Heart left ventricle (tissue), 16 donors: Measurements from ENCODE around the gene STK38L. TPM values are rescaled to one million over a fixed set of nuclear protein-coding genes. Genes with fewer than 3 reads are reported as not detected.

ENCODE experiments used
- ATAC-seq, 4 donors: fragments of 200-7000 bp; cut with Tn5 transposase; one replicate each; pipeline ENCODE4 v1.9.1; 2020 to 2022; ENCODE audit warnings: moderate library complexity in 4 of 4, mild to moderate bottlenecking in 3 of 4, moderate number of reproducible peaks in 1 of 4
- DNase-seq, 5 donors: peaks; one replicate each; pipeline ENCODE4 v3.0.0-alpha.2; 2020
- H3K27ac ChIP-seq, 12 donors: fragments of 200-600 bp; sonication (generic) in 4 of 12; one replicate each; pipeline versions ENCODE4 v1.5.0 to v1.8.0; 2016 to 2022; ENCODE audit warnings: mild to moderate bottlenecking in 2 of 12
- H3K27me3 ChIP-seq, 9 donors: fragments of 200-600 bp; sonication (generic) in 2 of 9; one replicate each; pipeline versions ENCODE4 v1.5.1 to v1.8.0; 2016 to 2022; ENCODE audit warnings: mild to moderate bottlenecking in 3 of 9
- H3K36me3 ChIP-seq, 9 donors: fragments of 200-600 bp; sonication (generic) in 2 of 9; one replicate each; pipeline versions ENCODE4 v1.5.0 to v1.8.0; 2018 to 2022; ENCODE audit warnings: mild to moderate bottlenecking in 2 of 9
- H3K4me1 ChIP-seq, 12 donors: fragments of 200-600 bp; sonication (generic) in 4 of 12; one replicate each; pipeline versions ENCODE4 v1.5.0 to v1.8.0; 2016 to 2022; ENCODE audit warnings: mild to moderate bottlenecking in 3 of 12
- H3K4me3 ChIP-seq, 12 donors: fragments of 200-600 bp; sonication (generic) in 4 of 12; one replicate each; pipeline versions ENCODE4 v1.5.0 to v1.8.0; 2017 to 2022; ENCODE audit warnings: mild to moderate bottlenecking in 9 of 12, moderate library complexity in 4 of 12
- H3K9me3 ChIP-seq, 12 donors: fragments of 200-600 bp; sonication (generic) in 4 of 12; one replicate each; pipeline versions ENCODE4 v1.5.0 to v1.8.0; 2016 to 2022; ENCODE audit warnings: mild to moderate bottlenecking in 1 of 12
- CTCF ChIP-seq, 12 donors: fragments of 200-600 bp; sonication (generic) in 4 of 12; IDR thresholded peaks; one replicate each; pipeline versions ENCODE4 v1.5.0 to v1.8.0; 2018 to 2022; ENCODE audit warnings: antibody characterized with exemption in 12 of 12, mild to moderate bottlenecking in 5 of 12
- POLR2A ChIP-seq, 2 donors: fragments of 450-650 bp; IDR thresholded peaks; one replicate each; pipeline ENCODE4 v1.6.1; 2017; ENCODE audit warnings: antibody characterized with exemption in 2 of 2, mild to moderate bottlenecking in 2 of 2, moderate library complexity in 2 of 2
- WGBS, 4 donors: extraction: QIAGEN DNeasy Blood & Tissue Kit in 2 of 4; methylation state at CpG; one replicate each; pipeline versions ENCODE4 v1.1.5 to v1.1.7; 2013 to 2018; 5-methylcytosine and 5-hydroxymethylcytosine counted together
- intact Hi-C, 10 donors: fragments of 100-400 bp; cut with DNase I; formaldehyde crosslinking; loops; one replicate each; pipeline versions ENCODE4 v1.11.1 to v1.14.2; 2022
- polyA plus RNA-seq, 2 donors: library from polyadenylated mRNA; stranded (reverse); fragments of 200-250 nt; gene quantifications; one replicate each; pipeline ENCODE4 v1.2.3, GENCODE V29; 2013
- total RNA-seq, 9 donors: library from RNA; depleted of rRNA in 2 of 9; stranded (reverse); fragments of >200 nt in 2 of 9; fragmentation: NEBNext Ultra II Directional in 3 of 9; extraction: Animal tissue kit (Norgen Biotek cat#: 25700) in 3 of 9; gene quantifications; one replicate each; pipeline versions ENCODE4 v1.1.0 to v1.2.4, GENCODE V29; 2016 to 2023
- donor health status: ischemic (EF 13 %, LVEDD 7.1; RV severe dilation, severe dysfunction).
- donor health status: healthy with polysubstance abuse.
- donor health status: DM: no; HTN: yes; CAD: no.
- donor health status: DM: no; HTN: no; CAD: no.
- donor health status: ischemic (EF 25% LVEDD 6.9; RV normal size, moderate dysfunction).
- donor health status: ischemic (EF 25% LVEDD 5.7; RV mildly dilated, moderate dysfunction).
- donor health status: healthy.
- donor health status: DM: yes; HTN: yes; CAD: no.
- donor health status: ischemic (EF 35%, LVEDD 5.7; RV mildly dilated, moderate dysfunction).
- donor health status: nonischemic (EF 11% LVEDD 7.7; RV severe dilation, severe dysfunction).
- donor health status: DM: yes; HTN: yes; CAD: no.
- donor health status: PGD.
- donor health status: ischemic (EF 29% LVEDD 5.4; RV normal size, mild dysfunction).
- donor health status: nonischemic (EF 23%, LVEDD 6.1; RV moderate dilation, normal function).

STK38L gene
- total and polyA plus RNA-seq, 11 donors: 21.1 to 142 (median 55.2) TPM

DNA sequence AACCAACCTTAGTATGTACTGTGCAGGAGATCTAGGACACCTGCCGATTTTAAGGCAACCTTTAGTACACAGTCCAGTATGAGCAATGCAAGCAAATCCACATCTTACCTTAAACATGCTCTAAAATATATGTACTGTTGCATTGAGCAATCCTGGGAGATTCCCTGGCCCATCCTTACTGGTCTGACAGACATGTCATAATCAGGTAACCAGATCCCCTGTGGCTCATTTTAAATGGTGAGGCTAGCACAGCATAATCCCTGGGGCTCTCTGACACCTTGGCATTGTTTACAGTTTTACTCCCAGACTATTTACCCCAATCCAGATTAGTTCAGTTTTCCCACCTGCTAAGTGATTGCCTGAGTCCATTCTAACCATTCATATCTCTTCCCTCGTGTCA is 103.7 kb downstream of the STK38L start:
- ATAC-seq: no peak
- Histone ChIP-seq H3K9me3 (no peaks in the 10 kb centered on the region), H3K36me3 (no peaks in the 10 kb centered on the region), H3K27me3 (no peaks in the 10 kb centered on the region), H3K4me1 (no peaks in the 10 kb centered on the region), H3K27ac (no peak overlapping the region), H3K4me3 (no peak overlapping the region)
- 59 to 81% (median 74%) methylated on average over 2 of the region's 2 CpGs for WGBS, 4 donors
- intact Hi-C loops: no loop called here
- DNase-seq: no peak
- TF ChIP-seq POLR2A (IDR thresholded peaks at IDR 0.05) (no peak), CTCF (IDR thresholded peaks at IDR 0.05) (no peak)

- H3K9me3 ChIP-seq: no peaks in the 10 kb centered on the region
- no peak for ATAC-seq
- no peaks in the 10 kb centered on the region for H3K36me3 ChIP-seq
- no peak overlapping the region for H3K4me3 ChIP-seq
- H3K27ac ChIP-seq: no peak overlapping the region
- no peak for DNase-seq
- H3K4me1 ChIP-seq: no peaks in the 10 kb centered on the region
- H3K27me3 ChIP-seq: no peaks in the 10 kb centered on the region
- intact Hi-C loops: no loop called here
- WGBS, 4 donors: 95 to 99% (median 98%) methylated on average over 7 of the region's 7 CpGs
- no peak for TF ChIP-seq CTCF (IDR thresholded peaks at IDR 0.05)
- no peak for TF ChIP-seq POLR2A (IDR thresholded peaks at IDR 0.05)
These were observed 107.4 kb downstream of the STK38L start for GRCh38 chr12:27351476-27351875.

GRCh38 chr12:27355486-27355885 is 111.4 kb downstream of the STK38L start:
- no peaks in the 10 kb centered on the region for H3K27me3 ChIP-seq
- no peaks in the 10 kb centered on the region for H3K9me3 ChIP-seq
- intact Hi-C loops: no loop called here
- ATAC-seq (no peak), DNase-seq (no peak)
- no peaks in the 10 kb centered on the region for H3K36me3 ChIP-seq
- no peaks in the 10 kb centered on the region for H3K4me1 ChIP-seq
- TF ChIP-seq POLR2A (IDR thresholded peaks at IDR 0.05): no peak
- no peak for TF ChIP-seq CTCF (IDR thresholded peaks at IDR 0.05)
- no peak overlapping the region for H3K27ac ChIP-seq
- H3K4me3 ChIP-seq: no peak overlapping the region
- 90 to 94% (median 93%) methylated on average over 2 of the region's 2 CpGs for WGBS, 4 donors

GRCh38 chr12:27355979-27356378 is 111.9 kb downstream of the STK38L start:
- Histone ChIP-seq H3K4me1 (no peaks in the 10 kb centered on the region), H3K27ac (no peak overlapping the region), H3K4me3 (no peak overlapping the region), H3K9me3 (no peaks in the 10 kb centered on the region), H3K27me3 (no peaks in the 10 kb centered on the region), H3K36me3 (no peaks in the 10 kb centered on the region)
- ATAC-seq: no peak
- DNase-seq: no peak
- 88 to 95% (median 92%) methylated on average over 1 of the region's 1 CpG for WGBS, 4 donors
- intact Hi-C loops: no loop called here
- TF ChIP-seq CTCF (IDR thresholded peaks at IDR 0.05): no peak
- TF ChIP-seq POLR2A (IDR thresholded peaks at IDR 0.05): no peak
